HG03159 (cell line): Measurements from ENCODE around the gene ATP6AP1.
A peak's percentile ranks its signal among the peaks of the same experiment; 100 is the strongest.

Experiments used
- ATAC-seq: cut with Tn5 transposase; IDR thresholded peaks from one replicate; pipeline ENCODE4 v1.9.1; 2021; ENCODE audit warnings: mild to moderate bottlenecking, moderate library complexity; ENCODE audit not compliant: unreplicated experiment

Gene ATP6AP1

DNA sequence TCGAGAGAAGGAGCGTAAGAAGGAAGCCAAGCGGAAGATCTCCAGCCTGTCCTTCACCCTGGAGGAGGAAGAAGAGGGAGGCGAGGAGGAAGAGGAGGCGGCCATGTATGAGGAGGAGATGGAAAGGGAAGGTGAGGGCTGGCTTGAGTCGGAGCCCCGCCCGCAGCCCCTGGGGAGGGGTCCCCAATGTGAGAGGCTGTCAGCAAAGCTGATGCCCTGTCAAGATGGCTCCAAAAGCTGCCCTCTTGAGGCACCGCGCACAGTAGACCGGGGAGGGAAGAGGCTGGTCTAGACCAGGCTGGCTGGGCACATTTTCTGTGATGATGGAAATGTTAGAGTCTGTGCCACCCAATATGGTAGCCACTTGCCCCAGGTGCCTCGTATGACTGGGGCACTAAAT lies 18.0 kb downstream of the ATP6AP1 start:
- ATAC-seq = no peak

DNA sequence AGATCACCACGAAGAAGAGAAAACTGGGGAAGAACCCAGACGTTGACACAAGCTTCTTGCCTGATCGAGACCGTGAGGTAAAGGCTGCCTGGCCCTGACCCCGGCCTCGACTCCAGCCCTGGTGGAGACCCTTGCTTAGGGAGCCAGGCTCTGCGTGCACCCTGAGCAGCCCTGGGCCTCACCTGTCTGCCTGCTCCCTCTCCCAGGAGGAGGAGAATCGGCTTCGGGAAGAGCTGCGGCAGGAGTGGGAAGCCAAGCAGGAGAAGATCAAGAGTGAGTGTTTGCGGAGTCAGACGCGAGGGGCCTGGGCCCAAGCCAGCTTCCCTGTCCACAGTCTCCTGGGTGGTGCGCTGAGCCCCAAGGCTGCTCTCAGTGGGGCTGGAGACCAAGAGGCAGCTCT lies 20.0 kb downstream of the ATP6AP1 start:
- ATAC-seq = no peak

DNA sequence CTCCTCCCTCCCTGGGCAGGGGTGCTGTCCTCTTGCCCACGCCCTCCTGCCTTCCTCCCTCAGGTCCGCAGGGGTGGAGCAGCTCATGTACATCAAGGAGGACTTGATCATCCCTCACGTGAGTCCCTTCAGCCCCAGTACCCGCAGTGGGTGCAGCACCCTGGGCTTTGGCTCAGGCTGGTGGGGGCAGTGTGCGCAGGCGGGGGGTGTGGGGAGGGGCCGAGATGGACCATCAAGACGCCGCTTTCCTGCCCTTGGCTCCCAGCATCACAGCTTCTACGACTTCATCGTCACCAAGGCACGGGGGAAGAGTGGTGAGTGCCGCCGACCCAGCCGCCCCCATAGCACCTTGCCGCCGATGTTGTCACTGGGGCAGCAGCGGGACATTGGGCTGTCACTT lies 21.1 kb downstream of the ATP6AP1 start:
- no peak for ATAC-seq

DNA sequence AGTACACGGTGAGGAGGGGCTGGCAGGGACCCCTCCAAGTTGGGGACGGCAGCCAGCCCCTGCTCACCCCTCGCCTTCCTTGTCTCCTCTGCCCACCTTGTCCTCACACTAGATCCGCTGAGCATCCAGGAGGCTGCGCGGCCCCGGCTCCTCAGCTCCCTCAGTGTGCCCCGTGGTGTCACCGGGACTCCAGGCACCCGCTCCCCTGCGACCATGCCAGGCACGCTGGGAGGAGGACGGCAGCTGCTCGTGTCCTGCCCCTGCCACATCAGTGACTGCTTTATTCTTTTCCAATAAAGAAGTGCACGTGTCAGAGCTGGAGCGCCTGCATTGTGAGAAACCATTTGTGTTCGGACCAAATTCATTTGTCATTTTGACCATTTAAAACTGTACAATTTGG lies 21.8 kb downstream of the ATP6AP1 start:
- no peak for ATAC-seq

DNA sequence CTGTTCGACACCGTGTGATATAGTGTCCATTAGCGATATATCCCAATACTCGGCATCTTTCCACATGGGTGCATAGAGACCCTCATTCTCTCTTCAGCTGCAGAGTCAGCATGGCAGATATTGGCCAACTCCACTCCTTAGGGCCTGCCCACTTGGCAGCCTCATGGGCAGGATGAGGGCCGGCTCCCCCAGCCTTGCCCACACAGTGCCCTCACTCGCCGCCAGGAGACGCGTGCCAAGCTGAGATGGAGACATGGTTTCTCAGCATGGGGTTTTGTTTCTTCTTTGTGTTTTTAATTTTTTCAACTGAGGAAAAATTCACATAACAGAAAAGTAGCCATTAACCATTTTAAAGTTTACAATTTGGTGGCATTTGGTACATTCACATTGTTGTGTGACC lies 24.3 kb downstream of the ATP6AP1 start:
- ATAC-seq = no peak

DNA sequence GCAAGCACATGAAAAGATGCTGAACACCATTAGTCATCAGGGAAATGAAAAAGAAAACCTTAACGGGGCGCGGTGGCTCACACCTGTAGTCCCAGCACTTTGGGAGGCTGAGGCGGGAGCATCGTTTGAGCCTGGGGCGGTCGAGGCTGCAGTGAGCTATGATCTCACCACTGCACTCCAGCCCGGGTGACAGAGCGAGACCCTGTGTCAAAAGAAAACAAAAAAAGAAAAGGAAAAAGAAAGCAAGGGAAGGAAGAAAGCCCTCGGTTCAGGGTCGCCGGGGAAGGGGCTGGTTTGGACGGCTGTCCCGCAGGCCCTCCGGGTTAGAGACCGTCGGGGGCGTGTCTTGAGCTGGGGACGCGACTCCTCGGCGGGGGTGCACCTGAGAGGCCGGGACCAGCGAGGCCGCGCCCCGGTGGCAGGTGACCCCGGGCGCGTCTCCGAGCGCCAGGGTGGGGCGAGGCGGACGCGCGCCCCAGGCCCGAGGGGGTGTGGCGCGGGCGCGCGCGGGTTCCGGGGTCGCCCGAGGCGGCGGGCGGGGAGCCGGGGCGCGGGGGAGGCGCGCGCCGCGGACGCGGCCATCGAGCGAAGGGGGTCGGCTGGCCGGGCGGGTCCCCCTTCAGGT lies 29.1 kb downstream of the ATP6AP1 start:
- ATAC-seq = peak; percentile 57

DNA sequence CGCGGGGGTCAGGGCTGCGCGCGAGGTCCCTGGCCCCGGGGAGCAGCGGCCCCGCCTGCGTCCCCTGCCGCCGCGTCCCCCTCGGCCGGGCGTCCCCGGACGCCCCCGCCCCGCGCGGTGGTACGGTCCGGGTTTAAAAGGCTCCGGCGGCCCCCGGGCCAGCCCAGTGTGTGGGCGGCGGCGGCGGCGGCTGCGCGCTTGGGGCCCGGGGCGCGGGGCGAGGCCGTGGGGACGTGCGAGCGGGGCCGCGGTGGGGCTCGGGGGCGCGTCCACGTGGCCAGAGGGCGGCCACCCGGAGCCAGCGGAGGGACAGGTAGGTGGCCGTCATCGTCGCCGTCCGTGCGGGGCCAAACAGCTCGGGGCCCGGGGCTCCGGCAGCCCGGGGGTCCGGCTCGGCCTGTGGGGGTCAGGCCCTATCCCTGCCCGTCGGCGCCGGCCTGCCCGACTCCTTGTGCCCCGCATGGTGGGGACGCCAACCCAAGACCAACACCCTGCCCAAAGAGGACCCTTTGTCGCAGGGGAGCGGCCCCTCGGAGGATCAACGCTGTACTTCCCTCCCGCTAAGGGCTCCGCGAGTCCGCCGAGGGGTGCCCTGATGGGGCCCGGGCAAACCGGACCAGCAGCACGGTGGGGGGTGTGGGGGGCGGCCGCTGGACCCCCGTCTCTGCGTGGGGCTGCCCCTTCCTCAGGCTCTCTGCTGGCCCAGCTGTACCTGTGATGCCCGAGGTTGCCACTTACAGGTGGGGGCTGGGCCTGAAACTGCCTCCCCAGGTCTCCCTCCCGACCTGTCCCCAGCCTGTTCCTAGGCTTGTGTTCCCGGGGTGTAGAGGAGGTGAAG lies 29.9 kb downstream of the ATP6AP1 start, which contains the start of gene PLXNA3:
Gene PLXNA3, plus strand, starts transcription at position 166 of the 838 bp plus-strand sequence. CDS start 1,903 bp downstream, outside the sequence.
- peak; percentile 39 for ATAC-seq

DNA sequence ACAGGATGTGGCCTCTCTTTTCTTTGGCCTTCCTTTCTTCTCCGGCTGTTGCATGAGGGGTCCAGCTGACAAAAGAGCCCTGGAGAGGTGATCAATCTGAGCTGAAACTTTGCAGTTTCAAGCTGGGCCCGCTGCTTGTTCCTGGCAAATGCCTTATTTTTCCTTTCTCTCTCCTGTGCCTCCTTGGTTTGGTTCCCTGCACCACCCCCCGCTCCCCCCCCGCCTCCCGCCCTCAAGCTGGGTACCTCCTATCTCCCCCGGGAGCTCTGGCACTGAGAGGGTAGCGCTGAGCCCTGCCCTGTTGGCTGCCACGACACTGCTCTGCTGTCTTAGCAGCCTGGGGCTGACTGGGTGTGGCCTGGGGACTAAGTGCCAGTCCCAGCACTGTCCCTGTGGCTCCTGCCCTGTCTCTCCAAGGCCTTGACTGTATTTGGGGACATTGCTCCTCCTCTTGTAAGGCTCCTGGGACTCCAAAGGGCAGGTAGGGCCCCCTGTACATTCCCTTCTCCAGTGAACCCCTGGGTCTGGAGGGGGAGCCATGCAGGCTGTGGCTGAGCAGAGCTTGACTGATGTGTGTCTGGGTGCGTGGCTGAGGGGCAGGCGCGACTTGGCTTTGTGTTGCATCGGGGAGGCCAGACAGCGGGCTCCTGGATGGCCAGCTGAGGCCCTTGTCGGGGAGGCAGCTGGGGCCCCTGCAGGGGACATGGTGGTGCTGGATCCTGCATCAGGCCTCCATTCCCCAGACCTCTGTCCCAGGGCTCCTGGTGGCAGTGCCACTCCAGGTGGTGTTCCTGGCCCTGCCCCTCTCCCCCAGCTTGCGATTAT lies 30.7 kb downstream of the ATP6AP1 start:
- no peak for ATAC-seq

DNA sequence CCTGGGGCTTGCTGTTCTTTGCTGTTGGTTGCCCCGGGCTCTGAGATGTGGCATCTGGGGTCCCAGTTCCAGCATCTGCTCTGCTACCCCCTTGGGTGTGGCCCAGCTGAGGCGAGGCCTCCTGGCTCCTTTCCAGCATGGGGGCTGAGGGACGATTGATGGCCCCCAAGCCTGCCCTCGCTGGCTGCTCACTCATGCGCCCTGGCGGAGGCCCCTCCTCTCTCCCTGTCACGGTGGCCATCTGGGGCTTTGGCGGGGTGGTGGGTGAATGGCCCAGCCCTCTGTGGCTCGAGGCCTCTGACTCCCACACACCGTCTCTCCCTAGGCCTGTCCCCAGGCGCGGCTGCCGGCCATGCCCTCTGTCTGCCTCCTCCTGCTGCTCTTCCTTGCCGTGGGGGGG lies 31.4 kb downstream of the ATP6AP1 start:
- ATAC-seq = no peak

DNA sequence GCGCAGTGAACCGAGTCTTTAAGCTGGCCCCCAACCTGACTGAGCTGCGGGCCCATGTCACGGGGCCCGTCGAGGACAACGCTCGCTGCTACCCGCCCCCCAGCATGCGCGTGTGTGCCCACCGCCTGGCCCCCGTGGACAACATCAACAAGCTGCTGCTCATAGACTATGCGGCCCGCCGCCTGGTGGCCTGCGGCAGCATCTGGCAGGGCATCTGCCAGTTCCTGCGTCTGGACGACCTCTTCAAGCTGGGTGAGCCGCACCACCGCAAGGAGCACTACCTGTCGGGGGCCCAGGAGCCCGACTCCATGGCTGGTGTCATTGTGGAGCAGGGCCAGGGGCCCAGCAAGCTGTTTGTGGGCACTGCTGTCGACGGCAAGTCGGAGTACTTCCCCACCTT lies 31.8 kb downstream of the ATP6AP1 start:
- no peak for ATAC-seq

DNA sequence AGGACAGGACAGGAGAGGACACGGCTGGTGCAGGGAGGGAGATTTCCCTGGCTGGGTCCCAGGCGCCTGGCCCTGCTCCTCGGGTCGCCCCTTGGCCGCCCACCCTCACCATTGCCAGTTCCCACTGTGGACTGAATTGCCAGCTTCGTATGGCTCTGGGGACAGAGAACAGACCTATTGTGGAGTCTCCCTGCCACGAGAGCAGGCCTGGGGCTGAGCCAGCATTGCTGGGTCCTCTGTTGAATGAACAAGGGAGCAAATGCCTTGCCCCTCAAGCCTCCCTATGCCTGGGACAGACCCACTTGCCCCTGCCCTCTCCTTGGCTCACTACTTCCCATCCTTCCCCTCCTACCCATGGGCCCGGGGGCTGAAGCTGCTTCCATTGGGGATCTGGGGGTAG lies 33.9 kb downstream of the ATP6AP1 start:
- no peak for ATAC-seq

DNA sequence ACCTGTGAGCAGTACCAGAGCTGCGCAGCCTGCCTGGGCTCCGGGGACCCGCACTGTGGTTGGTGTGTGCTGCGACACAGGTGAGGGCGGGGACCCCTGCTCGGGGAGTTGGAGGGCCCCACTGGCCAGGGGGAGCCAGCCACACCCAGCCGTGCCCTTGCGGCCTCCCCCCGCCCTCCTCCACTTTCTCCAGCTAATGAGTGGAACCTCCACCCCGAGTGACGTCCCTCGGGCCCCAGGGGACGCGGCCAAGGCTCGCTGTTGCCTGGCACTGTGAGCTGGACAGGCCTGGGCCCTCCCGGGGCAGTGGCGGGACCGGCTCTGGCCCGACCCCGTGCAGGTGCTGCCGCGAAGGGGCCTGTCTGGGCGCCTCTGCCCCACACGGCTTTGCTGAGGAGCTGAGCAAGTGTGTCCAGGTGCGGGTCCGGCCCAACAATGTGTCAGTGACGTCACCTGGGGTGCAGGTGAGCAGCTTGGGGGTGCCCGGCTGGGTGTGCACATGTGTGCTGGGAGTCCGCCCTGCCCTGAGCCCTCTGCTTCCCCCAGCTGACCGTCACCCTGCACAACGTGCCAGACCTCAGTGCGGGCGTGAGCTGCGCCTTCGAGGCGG lies 35.2 kb downstream of the ATP6AP1 start:
- ATAC-seq = no peak

DNA sequence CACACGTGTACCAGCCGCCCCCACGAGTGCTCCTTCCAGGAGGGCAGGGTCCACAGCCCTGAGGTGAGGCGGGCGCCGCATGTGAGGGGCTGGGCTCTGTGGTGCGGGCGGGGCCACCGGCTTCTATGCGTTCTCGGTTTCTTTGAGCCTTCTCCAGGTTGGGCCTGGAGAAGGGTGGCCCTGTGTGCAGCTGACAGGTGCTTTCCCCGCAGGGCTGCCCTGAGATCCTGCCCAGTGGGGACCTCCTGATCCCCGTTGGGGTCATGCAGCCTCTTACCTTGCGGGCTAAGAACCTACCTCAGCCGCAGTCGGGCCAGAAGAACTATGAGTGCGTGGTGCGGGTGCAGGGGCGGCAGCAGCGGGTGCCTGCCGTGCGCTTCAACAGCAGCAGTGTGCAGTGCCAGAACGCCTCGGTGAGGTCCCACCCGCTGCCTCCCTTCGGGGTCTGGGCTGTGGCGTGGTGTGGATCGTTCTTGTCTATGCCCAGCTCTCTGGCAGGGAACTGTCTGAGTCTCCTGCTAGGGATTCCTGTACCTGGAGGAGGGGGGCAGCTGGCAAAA lies 36.4 kb downstream of the ATP6AP1 start:
- ATAC-seq = no peak

DNA sequence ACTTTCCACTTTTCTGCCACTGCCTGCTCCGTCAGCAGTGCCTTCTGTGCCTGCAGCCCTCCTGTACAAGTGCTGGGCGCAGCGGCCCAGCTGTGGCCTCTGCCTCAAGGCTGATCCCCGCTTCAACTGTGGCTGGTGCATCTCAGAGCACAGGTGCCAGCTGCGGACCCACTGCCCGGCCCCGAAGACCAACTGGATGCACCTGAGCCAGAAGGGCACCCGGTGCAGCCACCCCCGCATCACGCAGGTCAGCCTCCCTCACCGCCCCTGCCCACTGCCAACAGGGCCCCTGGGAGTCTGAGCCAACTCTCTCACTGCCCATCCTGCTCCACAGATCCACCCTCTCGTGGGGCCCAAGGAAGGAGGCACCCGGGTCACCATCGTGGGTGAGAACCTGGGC lies 37.1 kb downstream of the ATP6AP1 start:
- no peak for ATAC-seq

DNA sequence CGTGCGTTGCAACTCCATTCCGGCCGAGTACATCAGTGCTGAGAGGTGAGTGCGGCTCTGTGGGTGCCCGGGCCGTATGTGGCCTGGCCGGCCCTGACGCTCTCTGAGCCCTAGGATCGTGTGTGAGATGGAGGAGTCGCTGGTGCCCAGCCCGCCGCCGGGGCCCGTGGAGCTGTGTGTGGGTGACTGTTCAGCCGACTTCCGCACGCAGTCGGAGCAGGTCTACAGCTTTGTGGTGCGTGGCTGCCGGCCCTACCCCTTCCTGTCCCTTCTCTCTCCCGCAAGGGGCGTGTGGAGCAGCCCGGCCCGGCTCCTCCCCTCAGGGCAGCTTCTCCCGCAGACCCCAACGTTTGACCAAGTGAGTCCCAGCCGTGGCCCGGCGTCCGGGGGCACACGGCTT lies 37.6 kb downstream of the ATP6AP1 start:
- ATAC-seq = no peak

DNA sequence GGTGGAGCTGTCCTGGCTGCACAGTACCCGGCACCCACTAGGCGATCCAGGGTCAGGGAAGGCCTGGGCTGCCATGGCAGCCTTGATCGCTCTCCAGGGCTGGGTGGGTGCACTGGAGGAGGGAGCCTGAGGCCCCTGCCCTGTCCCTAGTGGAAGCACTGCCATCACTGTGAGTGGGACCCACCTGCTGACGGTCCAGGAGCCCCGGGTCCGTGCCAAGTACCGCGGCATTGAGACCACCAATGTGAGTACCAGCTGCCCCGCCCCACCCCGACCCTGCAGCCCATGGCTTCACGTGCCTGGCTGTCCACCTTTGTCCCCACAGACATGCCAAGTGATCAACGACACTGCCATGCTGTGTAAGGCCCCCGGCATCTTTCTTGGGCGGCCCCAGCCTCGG lies 38.4 kb downstream of the ATP6AP1 start:
- no peak for ATAC-seq

DNA sequence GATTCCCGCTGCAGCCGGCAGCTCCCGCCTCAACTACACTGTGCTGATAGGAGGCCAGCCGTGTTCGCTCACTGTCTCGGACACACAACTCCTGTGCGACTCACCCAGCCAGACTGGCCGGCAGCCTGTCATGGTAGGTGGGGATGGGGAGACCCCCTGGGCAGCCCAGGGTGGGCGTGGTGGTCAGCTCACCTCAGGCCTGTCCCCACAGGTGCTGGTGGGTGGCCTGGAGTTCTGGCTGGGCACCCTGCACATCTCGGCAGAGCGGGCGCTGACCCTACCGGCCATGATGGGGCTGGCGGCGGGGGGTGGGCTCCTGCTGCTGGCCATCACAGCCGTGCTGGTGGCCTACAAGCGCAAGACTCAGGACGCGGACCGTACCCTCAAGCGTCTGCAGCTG lies 39.1 kb downstream of the ATP6AP1 start:
- no peak for ATAC-seq

DNA sequence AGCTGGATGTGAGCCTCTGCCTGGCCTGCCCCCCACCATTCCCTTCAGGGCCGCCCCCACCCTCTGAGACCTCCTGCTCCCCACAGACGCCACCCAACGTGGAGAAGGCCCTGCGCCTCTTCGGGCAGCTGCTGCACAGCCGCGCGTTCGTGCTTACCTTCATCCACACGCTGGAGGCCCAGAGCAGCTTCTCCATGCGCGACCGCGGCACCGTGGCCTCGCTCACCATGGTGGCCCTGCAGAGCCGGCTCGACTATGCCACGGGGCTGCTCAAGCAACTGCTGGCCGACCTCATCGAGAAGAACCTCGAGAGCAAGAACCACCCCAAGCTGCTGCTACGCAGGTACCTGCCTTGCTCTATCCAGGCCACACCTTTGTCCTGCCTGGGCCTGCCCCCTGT lies 39.7 kb downstream of the ATP6AP1 start:
- no peak for ATAC-seq

DNA sequence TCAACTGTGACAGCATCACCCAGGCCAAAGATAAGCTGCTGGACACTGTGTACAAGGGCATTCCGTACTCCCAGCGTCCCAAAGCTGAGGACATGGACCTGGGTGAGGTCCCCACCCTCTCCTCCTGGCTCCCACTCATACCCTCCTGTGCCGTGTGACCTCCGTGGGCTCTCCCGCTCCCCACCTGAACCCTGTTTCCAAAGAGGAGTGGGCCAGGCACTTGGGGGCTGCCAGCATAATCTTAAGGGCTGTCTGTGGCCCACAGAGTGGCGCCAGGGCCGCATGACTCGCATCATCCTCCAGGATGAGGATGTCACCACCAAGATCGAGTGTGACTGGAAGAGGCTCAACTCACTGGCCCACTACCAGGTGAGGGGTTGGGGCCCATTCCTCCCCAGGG lies 40.6 kb downstream of the ATP6AP1 start:
- no peak for ATAC-seq

DNA sequence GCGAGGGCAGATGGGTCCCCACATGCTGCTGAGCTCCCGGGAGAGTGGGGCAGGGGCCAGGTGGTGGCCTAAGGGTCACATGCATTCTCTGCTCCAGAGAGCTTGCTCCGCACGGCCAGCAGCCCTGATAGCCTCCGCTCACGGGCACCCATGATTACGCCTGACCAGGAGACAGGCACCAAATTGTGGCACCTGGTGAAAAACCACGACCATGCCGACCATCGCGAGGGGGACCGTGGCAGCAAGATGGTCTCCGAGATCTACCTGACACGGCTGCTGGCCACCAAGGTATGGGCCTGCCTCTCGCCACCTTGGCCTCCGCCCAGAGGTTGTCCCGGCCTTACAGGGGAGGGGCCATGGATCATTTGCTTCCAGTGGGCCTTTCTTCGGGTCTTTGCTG lies 41.4 kb downstream of the ATP6AP1 start:
- ATAC-seq = no peak

DNA sequence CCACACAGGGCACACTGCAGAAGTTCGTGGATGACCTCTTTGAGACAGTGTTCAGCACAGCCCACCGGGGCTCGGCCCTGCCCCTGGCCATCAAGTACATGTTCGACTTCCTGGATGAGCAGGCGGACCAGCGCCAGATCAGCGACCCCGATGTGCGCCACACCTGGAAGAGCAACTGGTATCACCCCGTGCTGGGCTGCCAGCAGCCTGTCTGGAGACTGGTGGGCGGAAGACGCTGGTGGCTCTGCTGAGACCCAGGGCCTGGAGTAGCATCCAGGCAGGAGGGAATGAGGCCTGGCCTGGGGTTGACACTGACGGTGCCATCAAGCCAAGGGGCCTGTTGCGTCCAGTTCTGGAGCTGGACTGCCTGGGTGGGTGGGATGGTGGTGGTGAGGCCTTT lies 42.0 kb downstream of the ATP6AP1 start:
- ATAC-seq = no peak
